NCI-H187 treated with DMSO at 0.1 percent for 48 hours (cell line): ENCODE results near the gene TTC36.
"Not testable (repeated sequence)": the region's sequence is repeated elsewhere in the genome, so short reads cannot be mapped to it uniquely, and the experiment has no call there.

Experiments used
- DNase-seq: peaks from one replicate; lab custom pipeline; 2025; lab: John Stamatoyannopoulos, UW

TTC36 gene

DNA sequence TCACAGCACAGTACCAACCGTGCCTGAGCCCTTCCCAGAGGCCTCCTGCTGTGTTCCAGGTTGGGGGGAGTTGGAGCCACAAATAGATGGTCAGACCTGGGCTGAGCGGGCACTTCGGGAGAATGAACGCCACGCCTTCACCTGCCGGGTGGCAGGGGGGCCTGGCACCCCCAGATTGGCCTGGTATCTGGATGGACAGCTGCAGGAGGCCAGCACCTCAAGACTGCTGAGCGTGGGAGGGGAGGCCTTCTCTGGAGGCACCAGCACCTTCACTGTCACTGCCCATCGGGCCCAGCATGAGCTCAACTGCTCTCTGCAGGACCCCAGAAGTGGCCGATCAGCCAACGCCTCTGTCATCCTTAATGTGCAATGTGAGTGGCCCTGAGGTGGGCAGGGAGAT is 4.8 kb downstream of the TTC36 start:
- no peak for DNase-seq

DNA sequence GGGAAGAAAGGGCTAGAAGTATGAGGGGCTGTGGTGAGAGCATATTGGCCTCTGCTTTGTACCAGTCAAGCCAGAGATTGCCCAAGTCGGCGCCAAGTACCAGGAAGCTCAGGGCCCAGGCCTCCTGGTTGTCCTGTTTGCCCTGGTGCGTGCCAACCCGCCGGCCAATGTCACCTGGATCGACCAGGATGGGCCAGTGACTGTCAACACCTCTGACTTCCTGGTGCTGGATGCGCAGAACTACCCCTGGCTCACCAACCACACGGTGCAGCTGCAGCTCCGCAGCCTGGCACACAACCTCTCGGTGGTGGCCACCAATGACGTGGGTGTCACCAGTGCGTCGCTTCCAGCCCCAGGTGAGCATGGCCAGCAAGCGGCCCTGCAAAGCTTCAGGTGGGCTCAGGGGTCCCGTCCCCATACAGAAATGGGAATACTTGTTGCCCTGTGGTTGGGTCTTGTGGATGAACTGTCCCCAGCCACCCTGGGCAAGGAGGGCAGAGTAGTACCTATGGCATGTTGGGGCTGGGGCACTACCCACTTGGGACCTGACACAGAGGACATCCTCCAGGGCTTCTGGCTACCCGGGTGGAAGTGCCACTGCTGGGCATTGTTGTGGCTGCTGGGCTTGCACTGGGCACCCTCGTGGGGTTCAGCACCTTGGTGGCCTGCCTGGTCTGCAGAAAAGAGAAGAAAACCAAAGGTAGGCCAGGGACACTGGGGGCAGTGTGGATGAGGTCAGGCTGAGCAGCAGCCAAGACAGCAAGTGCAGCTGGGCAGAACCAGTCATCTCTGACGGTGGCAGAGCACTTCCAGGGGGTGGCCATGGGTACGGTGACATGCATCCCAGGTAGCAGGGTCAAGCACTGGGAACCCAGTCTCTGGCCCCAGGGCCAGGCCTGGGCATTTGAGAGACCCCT is 5.8 kb downstream of the TTC36 start:
- DNase-seq, result no peak

DNA sequence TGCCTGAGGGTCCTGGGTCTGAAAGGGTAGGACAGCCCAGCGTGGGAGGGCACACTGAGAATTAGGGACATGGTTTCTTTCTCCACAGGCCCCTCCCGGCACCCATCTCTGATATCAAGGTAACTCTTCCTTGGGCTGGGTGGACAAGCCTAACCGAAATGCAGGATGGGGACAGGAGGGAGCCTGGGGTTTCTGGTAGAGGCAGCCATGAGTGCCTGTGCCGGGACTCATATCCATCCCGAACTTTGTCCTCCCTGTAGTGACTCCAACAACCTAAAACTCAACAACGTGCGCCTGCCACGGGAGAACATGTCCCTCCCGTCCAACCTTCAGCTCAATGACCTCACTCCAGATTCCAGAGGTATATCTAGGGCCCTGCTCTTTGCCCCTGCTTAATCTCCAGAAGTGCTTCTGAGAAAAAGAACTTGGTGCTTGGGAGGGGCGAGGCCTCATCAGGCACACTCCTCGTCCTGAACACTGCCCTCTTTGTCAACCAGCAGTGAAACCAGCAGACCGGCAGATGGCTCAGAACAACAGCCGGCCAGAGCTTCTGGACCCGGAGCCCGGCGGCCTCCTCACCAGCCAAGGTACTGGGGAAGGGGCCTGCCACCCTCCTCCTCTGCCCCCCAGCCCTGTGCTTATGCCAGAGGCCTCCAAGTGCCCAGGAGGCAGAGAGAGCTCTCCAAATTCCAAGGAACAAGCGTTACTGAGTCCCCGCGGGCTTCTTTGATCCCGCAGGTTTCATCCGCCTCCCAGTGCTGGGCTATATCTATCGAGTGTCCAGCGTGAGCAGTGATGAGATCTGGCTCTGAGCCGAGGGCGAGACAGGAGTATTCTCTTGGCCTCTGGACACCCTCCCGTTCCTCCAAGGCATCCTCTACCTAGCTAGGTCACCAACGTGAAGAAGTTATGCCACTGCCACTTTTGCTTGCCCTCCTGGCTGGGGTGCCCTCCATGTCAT is 6.8 kb downstream of the TTC36 start:
- no peak for DNase-seq

GRCh38 chr11:118535261-118535660 is 8.0 kb downstream of the TTC36 start:
- DNase-seq, result no peak

DNA sequence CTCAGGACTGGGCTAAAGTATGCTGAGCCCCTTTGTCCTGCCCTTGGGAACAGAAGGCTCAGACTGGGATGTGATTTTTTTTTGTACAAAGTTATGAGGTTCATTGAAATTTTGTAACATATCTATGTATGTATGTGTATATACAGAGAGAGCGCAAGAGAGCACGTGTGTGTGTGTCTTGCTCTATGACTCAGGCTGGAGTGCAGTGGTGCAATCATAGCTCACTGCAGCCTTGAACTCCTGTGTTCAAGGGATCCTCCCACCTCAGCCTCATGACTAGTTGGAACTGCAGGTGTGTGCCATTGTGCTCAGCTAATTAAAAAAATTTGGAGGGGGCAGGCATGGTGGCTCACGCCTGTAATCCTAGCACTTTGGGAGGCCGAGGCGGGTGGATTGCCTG is 9.5 kb downstream of the TTC36 start:
- no peak for DNase-seq

DNA sequence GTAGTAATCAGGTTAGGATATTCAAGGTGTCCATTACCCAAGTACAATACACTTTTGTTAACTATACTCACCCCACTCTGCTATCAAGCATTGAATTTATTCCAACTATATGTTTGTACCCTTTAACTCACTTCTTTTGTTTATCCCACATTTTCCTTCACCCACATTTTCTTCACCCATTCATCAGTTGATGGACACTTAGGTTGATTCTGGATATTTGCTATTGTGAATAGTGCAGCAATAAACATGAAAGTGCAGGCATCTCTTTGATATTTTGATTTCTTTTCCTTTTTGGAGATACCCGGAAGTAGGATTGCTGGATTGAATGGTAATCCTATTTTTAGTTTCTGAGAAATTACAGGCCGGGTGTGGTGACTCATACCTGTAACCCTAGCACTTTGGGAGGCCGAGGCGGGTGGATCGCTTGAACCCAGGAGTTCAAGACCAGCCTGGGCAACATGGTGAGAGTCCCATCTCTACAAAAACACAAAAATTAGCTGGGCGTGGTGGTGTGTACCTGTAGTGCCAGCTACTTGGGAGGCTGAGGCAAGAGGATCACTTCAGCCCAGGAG is 10.2 kb downstream of the TTC36 start:
- no peak for DNase-seq

DNA sequence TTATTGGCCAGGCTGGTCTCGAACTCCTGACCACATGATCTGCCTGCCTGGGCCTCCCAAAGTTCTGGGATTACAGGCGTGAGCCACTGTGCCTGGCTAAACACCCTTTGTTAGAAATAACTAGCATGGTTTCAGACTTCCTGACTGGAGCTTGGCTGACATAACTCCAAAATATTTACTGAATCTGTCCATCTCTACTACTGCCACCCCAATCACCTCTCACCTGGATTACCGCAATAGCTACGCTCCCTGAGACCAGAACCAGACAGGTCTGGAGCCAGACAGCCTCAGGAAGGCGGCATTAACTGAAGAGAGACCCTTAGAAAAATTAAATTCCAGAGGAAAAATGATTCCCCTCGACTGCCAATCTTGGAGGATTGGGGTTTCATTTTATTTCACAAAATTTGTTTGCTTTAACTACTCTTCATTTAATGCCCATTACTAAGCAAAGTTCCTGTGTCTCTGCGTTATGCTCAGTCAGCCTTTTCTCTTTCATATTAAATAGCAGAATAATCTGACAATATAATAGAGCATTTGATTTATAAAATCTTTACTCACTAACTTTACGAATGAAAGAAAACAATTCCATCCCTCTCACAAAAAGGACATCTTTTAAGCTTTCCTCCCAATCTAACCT is 16.9 kb downstream of the TTC36 start:
- DNase-seq, result no peak

GRCh38 chr11:118544647-118545010 is 17.4 kb downstream of the TTC36 start:
- no peak for DNase-seq

DNA sequence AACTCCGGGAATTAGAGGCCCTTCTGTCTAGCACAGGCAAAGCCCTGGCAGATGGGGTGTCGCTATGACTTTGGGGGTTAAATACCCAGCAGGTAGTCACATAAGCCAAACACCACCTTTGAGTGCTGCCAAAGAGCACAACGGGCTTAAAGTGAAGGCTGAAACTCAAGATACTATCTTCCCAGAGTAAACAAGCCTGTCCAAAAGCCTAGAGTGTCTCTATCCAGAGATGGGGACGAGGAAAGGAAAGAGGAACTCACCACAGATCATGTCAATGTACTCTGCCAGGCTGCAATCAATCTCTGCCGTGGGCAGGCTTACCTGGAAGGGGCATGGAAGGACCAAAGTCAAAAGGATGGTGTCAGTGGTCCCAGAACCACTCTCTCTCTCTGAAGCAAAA is 18.3 kb downstream of the TTC36 start:
- no peak for DNase-seq

GRCh38 chr11:118547132-118547531 is 19.9 kb downstream of the TTC36 start:
- no peak for DNase-seq

- DNase-seq, result no peak
Measured at GRCh38 chr11:118552341-118552740, 25.1 kb downstream of the TTC36 start.

GRCh38 chr11:118560806-118561205 is 33.5 kb downstream of the TTC36 start:
- DNase-seq, result no peak

GRCh38 chr11:118565051-118565450 is 37.8 kb downstream of the TTC36 start:
- no peak for DNase-seq

DNA sequence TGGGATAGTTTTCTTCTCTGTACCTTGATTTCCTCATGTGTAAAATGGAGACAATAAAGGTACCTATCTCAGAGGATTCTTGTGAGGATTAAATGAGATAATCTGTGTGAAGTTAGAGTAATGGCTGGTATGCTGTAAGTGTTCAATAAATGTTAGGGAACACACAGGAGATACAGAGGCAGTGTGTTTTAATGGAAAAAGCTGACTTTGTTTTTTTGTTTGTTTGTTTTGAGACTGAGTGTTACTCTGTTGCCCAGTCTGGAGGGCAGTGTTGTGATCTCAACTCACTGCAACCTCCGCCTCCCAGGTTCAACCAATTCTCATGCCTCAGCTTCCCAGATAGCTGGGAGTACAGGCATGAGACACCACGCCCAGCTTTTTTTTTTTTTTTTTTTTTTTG is 42.4 kb downstream of the TTC36 start:
- DNase-seq, result no peak

GRCh38 chr11:118570787-118571186 is 43.5 kb downstream of the TTC36 start:
- DNase-seq, result no peak

DNA sequence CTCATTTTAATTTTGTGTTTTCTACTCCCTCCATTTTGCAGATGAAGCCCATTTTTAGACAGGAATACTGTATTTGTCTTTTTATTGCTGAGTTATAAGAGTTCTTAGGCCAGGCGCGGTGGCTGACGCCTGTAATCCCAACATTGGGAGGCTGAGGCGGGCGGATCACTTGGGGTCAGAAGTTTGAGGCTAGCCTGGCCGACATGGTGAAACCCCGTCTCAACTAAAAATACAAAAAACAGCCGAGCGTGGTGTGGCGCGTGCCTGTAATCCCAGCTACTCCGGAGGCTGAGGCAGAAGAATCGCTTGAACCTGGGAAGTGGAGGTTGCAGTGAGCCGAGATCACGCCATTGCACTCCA is 44.4 kb downstream of the TTC36 start:
- not testable (repeated sequence) for DNase-seq

GRCh38 chr11:118572061-118572980 is 45.0 kb downstream of the TTC36 start, which contains the start of gene ARCN1:
Gene ARCN1, plus strand, starts transcription at chr11:118572409. Its CDS starts 139 bp downstream, at chr11:118572548.
- DNase-seq, result no peak

- no peak for DNase-seq
Measured at GRCh38 chr11:118572981-118573550, 45.8 kb downstream of the TTC36 start.

DNA sequence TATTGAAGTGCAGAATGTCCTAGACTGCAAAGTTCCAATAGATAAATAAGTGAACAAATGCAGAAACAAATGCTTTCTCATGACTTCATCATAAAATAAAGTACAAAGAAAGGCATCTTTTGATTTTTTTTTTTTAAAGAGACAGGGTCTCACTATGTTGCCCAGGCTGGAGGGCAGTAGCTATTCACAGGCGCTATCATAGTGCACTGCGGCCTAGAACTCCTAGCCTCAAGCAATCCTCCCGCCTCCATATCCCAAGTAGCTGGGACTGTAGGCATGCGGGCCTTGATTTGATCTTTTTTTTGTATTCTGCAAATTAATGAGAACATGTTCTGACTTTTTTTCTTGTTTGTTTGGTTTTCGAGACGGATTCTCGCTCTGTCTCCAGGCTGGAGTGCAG is 47.4 kb downstream of the TTC36 start:
- DNase-seq, result no peak

- DNase-seq, result not testable (repeated sequence)
Measured at GRCh38 chr11:118577995-118578394, 50.7 kb downstream of the TTC36 start.
